GM12801 (cell line): ENCODE data around the gene TMEM30A.

Experiments
- CTCF ChIP-seq: IDR thresholded peaks from one replicate; pipeline ENCODE4 v1.5.1; 2011; ENCODE audit warnings: control low read depth; ENCODE audit not compliant: insufficient read length; ENCODE audit errors: extremely low read depth

The TMEM30A gene

GRCh38 chr6:75222261-75222660 is 62.3 kb downstream of the TMEM30A start:
- no peak for TF ChIP-seq CTCF

GRCh38 chr6:75221116-75221515 is 63.5 kb downstream of the TMEM30A start:
- TF ChIP-seq CTCF = no peak

- no peak for TF ChIP-seq CTCF
Measured at GRCh38 chr6:75220357-75220756, 64.2 kb downstream of the TMEM30A start.

- no peak for TF ChIP-seq CTCF
Measured at GRCh38 chr6:75219263-75219662, 65.3 kb downstream of the TMEM30A start.

GRCh38 chr6:75217193-75217592 is 67.4 kb downstream of the TMEM30A start:
- no peak for TF ChIP-seq CTCF

- no peak for TF ChIP-seq CTCF
Measured at GRCh38 chr6:75215291-75215690, 69.3 kb downstream of the TMEM30A start.

GRCh38 chr6:75213732-75214131 is 70.9 kb downstream of the TMEM30A start:
- no peak for TF ChIP-seq CTCF

- TF ChIP-seq CTCF = no peak
Measured at GRCh38 chr6:75213112-75213511, 71.5 kb downstream of the TMEM30A start.
